GM12892 (cell line): ENCODE measurements around the gene ATOH1.

Experiments
- POLR2A ChIP-seq: IDR thresholded peaks from 2 replicates; pipeline ENCODE4 v1.6.1; 2011; ENCODE audit warnings: low read depth, low read length, control low read depth
- TAF1 ChIP-seq: IDR thresholded peaks from 2 replicates; pipeline ENCODE4 v1.6.1; 2011; ENCODE audit warnings: low read depth, mild to moderate bottlenecking, control low read depth, low read length, borderline replicate concordance

- TF ChIP-seq TAF1 (no peak), POLR2A (no peak)
These were observed 42.4 kb downstream of the ATOH1 start for GRCh38 chr4:93870876-93871458.
